ENCODE results near the gene GPSM1. TPM values are rescaled to one million over a fixed set of nuclear protein-coding genes. Genes with fewer than 3 reads are reported as not detected.

Gene GPSM1
- total RNA-seq, 1 experiment from 2014 or later: 14.2 TPM

GRCh38 chr9:136376457-136376856, 49.1 kb downstream of the GPSM1 start:
- ChIA-PET CTCF (interaction anchor here (1.2 kb wide), 1 partner anchor 37 kb away, joined by 4 read pairs; no protein-coding TSS in a partner anchor), POLR2A (no interaction called here)
- H3K9me3 Mint-ChIP-seq: no peaks in the 10 kb centered on the region
- no peaks in the 10 kb centered on the region for H3K4me1 Mint-ChIP-seq
- H3K4me3 Mint-ChIP-seq: no peak overlapping the region
- DNase-seq (ENCODE audit: low spot score): no peak
- no peaks in the 10 kb centered on the region; the same call in 1 of the 2 replicates for H3K36me3 Mint-ChIP-seq
- no peak for ATAC-seq
- no peaks in the 10 kb centered on the region for H3K27me3 Mint-ChIP-seq (ENCODE audit: low read depth)
- TF ChIP-seq HMGXB4 (CRISPR knock-in tag; IDR thresholded peaks at IDR 0.05) (no peak), PRDM15 (CRISPR knock-in tag; IDR thresholded peaks at IDR 0.05) (no peak), ZNF121 (CRISPR knock-in tag; IDR thresholded peaks at IDR 0.05) (no peak), CDX4 (CRISPR knock-in tag; IDR thresholded peaks at IDR 0.05; ENCODE audit: borderline replicate concordance) (no peak), ZNF219 (CRISPR knock-in tag; IDR thresholded peaks at IDR 0.05; ENCODE audit: borderline replicate concordance) (no peak), ZBTB21 (CRISPR knock-in tag; IDR thresholded peaks at IDR 0.05; ENCODE audit: borderline replicate concordance) (no peak), ZNF425 (CRISPR knock-in tag; conservative IDR thresholded peaks at IDR 0.05) (no peak), ETV6 (CRISPR knock-in tag; IDR thresholded peaks at IDR 0.05) (no peak), FOXP4 (CRISPR knock-in tag; IDR thresholded peaks at IDR 0.05) (no peak), PRRX2 (CRISPR knock-in tag; IDR thresholded peaks at IDR 0.05) (no peak), CREM (CRISPR knock-in tag; IDR thresholded peaks at IDR 0.05) (no peak), ZNF416 (CRISPR knock-in tag; IDR thresholded peaks at IDR 0.05) (no peak), TCF7 (CRISPR knock-in tag; IDR thresholded peaks at IDR 0.05; ENCODE audit: low read depth) (no peak), FOXJ3 (CRISPR knock-in tag; IDR thresholded peaks at IDR 0.05; ENCODE audit: borderline replicate concordance) (no peak), ARID4B (CRISPR knock-in tag; IDR thresholded peaks at IDR 0.05; ENCODE audit: borderline replicate concordance) (no peak), JAZF1 (CRISPR knock-in tag; IDR thresholded peaks at IDR 0.05) (no peak), E2F1 (CRISPR knock-in tag; IDR thresholded peaks at IDR 0.05) (no peak), NR3C1 (CRISPR knock-in tag; conservative IDR thresholded peaks at IDR 0.05; ENCODE audit: low read depth) (no peak)
- no peak overlapping the region for H3K27ac Mint-ChIP-seq

Measured in WTC11 (cell line).